Measurements from ENCODE around the gene MEIOSIN. TPM values are rescaled to one million over a fixed set of nuclear protein-coding genes. Genes with fewer than 3 reads are reported as not detected.

Gene MEIOSIN
- total and polyA plus RNA-seq, 3 donors from 2014 or later = 9.2 to 13.8 (median 10.4) TPM

DNA sequence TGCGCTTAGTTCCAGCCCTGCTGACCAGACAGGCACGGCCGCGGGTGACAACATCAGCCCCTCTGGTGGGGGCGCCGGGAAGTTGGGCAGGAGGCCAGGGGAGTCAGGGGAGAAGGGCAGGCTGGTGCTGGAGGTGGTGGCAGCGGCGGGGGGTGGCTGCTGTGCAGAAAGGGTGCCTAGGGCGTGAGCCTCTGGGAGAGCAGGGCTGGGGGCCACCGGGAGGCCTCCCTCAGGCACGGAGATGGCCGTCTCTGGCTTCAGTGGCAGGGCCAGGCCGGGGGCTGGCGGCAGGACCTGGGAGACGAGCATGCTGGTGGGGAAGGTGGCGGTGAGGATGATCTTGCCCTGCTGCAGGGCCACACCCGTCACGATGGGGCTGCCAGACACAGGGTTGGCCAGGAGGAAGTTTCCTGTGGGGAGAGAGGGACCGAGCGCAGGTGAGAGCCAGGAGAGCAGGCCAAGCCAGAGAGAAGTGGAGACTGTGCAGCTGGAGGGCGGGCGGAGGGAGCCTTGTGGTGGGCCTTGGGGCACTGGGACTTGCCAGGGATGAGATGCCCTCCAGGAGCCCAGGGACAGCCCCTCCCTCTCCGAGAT is 32.6 kb downstream of the MEIOSIN start:
- no peak for TF ChIP-seq POLR2A (IDR thresholded peaks at IDR 0.05)
- TF ChIP-seq, protein P1, sequence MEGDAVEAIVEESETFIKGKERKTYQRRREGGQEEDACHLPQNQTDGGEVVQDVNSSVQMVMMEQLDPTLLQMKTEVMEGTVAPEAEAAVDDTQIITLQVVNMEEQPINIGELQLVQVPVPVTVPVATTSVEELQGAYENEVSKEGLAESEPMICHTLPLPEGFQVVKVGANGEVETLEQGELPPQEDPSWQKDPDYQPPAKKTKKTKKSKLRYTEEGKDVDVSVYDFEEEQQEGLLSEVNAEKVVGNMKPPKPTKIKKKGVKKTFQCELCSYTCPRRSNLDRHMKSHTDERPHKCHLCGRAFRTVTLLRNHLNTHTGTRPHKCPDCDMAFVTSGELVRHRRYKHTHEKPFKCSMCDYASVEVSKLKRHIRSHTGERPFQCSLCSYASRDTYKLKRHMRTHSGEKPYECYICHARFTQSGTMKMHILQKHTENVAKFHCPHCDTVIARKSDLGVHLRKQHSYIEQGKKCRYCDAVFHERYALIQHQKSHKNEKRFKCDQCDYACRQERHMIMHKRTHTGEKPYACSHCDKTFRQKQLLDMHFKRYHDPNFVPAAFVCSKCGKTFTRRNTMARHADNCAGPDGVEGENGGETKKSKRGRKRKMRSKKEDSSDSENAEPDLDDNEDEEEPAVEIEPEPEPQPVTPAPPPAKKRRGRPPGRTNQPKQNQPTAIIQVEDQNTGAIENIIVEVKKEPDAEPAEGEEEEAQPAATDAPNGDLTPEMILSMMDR (IDR thresholded peaks at IDR 0.05) = no peak
- DNase-seq = no peak
- H3K4me1 ChIP-seq = peaks cover 39% of the 10 kb centered on the region
- WGBS, 2 donors = 67 to 77% methylated on average over 11 to 23 of the region's 23 CpGs
- intact Hi-C loops (cut with DNase I; ENCODE audit: low total_unique reads) = no loop called here
- peak overlapping the region; percentile 85 to 95 for H3K27ac ChIP-seq
- no peaks in the 10 kb centered on the region for H3K27me3 ChIP-seq
- no peak overlapping the region for H3K4me3 ChIP-seq
- H3K9me3 ChIP-seq = no peaks in the 10 kb centered on the region
- no peaks in the 10 kb centered on the region for H3K36me3 ChIP-seq (ENCODE audit: low read depth, missing control alignments)

DNA sequence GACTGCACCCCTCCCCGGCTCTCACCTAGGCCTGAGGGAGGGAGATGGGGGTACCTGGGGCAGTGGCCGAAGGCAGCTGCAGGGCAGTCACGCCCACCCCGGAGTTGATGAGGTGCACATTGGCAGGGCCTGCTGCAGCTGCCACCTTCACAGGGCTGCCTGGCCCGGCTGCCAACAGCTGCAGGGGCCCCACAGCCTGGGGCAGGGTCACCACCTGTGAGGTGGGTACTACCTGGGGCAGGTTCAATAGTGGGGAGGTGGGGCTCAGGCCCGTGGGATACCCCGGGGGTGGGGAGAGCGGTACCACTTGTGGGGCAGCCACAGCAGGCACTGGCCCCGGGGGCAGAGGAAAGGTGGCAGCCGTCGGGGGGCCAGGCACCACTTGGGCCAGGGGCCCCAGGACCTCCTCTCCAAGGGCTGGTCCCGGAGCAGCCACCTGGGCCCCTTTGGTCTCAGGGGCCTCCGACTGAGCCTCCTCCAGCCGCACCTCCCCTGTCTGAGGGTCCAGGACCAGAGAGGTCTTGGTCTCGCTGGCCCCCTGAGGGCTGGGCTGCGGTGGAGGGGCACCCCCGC is 33.1 kb downstream of the MEIOSIN start:
- H3K36me3 ChIP-seq (ENCODE audit: low read depth, missing control alignments) = no peaks in the 10 kb centered on the region
- intact Hi-C loops (cut with DNase I; ENCODE audit: low total_unique reads) = no loop called here
- H3K4me3 ChIP-seq = peak overlapping the region; percentile 69 to 71
- no peaks in the 10 kb centered on the region for H3K27me3 ChIP-seq
- no peaks in the 10 kb centered on the region for H3K9me3 ChIP-seq
- no peak for DNase-seq
- TF ChIP-seq, protein P1 (IDR thresholded peaks at IDR 0.05) = no peak
- TF ChIP-seq POLR2A (IDR thresholded peaks at IDR 0.05) = no peak
- 52 to 64% methylated on average over 7 to 17 of the region's 17 CpGs for WGBS, 2 donors
- peaks cover 43% of the 10 kb centered on the region for H3K4me1 ChIP-seq
- peak overlapping the region; percentile 85 to 95 for H3K27ac ChIP-seq

DNA sequence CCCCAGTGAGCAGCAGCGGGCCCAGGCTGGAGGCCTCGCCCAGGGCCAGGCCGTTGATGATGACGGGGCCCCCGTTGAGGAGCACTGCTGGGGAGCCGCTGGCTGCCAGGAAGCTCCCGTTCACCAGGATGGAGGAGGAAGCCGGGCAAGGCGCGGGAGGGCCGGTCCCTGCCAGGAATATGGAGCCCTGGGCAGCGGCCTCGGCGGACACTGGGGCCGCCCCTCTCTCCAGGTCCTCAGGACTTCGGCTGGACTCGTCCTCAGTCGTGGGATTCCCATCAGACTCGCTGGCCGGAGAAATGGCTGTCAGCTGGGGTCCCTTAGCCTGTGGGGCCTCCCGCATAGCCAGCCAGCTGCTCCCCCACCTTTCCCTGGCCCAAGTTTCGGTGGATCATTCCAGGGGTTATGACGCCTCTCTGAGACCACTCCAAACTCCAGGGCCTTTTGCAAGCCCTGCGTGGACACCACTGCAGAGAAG is 33.7 kb downstream of the MEIOSIN start:
- WGBS, 2 donors = 18% methylated on average over 16 of the region's 24 CpGs; no CpG with 5 or more reads in 1 of the 2 donors

DNA sequence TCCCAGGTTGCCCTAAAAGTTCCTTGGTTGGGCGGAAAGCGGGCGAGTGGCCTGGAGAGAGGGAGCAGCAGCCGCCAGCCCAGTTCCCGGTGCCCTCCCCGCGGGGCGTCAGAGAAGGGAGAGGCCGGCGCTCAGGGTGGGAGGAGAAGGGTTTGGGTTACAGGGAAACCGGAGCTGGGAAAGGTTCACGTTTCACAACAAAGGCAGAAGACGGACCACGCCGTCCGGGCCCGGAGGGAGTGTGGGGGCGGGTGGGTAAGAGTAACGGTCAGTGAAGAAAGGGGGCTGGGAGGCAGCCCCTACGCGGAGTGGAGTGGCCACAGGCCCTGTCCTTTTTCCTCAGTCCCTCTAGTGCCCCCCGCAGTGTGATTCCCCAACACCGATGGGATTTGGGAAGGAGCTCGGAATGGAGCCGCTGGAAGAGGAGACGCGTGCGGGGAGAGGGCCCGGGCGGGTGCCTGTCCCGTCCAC is 34.2 kb downstream of the MEIOSIN start:
- peak; percentile 46 for TF ChIP-seq POLR2A (IDR thresholded peaks at IDR 0.05)
- TF ChIP-seq, protein P1 (IDR thresholded peaks at IDR 0.05) = no peak
- Histone ChIP-seq H3K36me3 (ENCODE audit: low read depth, missing control alignments) (no peaks in the 10 kb centered on the region), H3K4me1 (peaks cover 43% of the 10 kb centered on the region), H3K4me3 (peak overlapping the region; percentile 69 to 71), H3K9me3 (no peaks in the 10 kb centered on the region), H3K27ac (peak overlapping the region; percentile 85 to 95), H3K27me3 (no peaks in the 10 kb centered on the region)
- peak; percentile 77 for DNase-seq
- 5 to 6% methylated on average over 22 to 31 of the region's 31 CpGs for WGBS, 2 donors
- intact Hi-C loops (cut with DNase I; ENCODE audit: low total_unique reads) = no loop called here

More for the DNA sequence above, 33.7 kb downstream of the MEIOSIN start:
- peak; percentile 24 for DNase-seq
- peak overlapping the region; percentile 69 to 71 for H3K4me3 ChIP-seq
- no peaks in the 10 kb centered on the region for H3K36me3 ChIP-seq (ENCODE audit: low read depth, missing control alignments)
- H3K27me3 ChIP-seq = no peaks in the 10 kb centered on the region
- H3K9me3 ChIP-seq = no peaks in the 10 kb centered on the region
- intact Hi-C loops (cut with DNase I; ENCODE audit: low total_unique reads) = no loop called here
- TF ChIP-seq, protein P1 (IDR thresholded peaks at IDR 0.05) = no peak
- TF ChIP-seq POLR2A (IDR thresholded peaks at IDR 0.05) = no peak
- H3K4me1 ChIP-seq = peaks cover 43% of the 10 kb centered on the region
- peak overlapping the region; percentile 85 to 95 for H3K27ac ChIP-seq

Measured in testis (tissue), 3 donors.